HG03066 (cell line): ENCODE measurements around the gene TNFAIP8L3.
"Not testable (repeated sequence)": the region's sequence is repeated elsewhere in the genome, so short reads cannot be mapped to it uniquely, and the experiment has no call there.

ENCODE experiments used
- ATAC-seq: cut with Tn5 transposase; IDR thresholded peaks from one replicate; pipeline ENCODE4 v1.9.1; 2021; ENCODE audit warnings: low read depth; ENCODE audit not compliant: unreplicated experiment

Gene TNFAIP8L3

GRCh38 chr15:51094606-51095569 is at the start of gene TNFAIP8L3:
TNFAIP8L3 (minus strand) TSS chr15:51094906; CDS start chr15:51094595, 311 bp downstream.
- no peak for ATAC-seq

GRCh38 chr15:51144021-51144532 is 49.4 kb upstream of the TNFAIP8L3 start:
- no peak for ATAC-seq

GRCh38 chr15:51140347-51140746 is 45.6 kb upstream of the TNFAIP8L3 start:
- not testable (repeated sequence) for ATAC-seq

- ATAC-seq: no peak
These were observed 44.4 kb upstream of the TNFAIP8L3 start for GRCh38 chr15:51139091-51139490.

- ATAC-seq: no peak
These were observed 43.2 kb upstream of the TNFAIP8L3 start for GRCh38 chr15:51137880-51138430.

GRCh38 chr15:51137024-51137423 is 42.3 kb upstream of the TNFAIP8L3 start:
- no peak for ATAC-seq

GRCh38 chr15:51135276-51135675 is 40.6 kb upstream of the TNFAIP8L3 start:
- ATAC-seq: no peak

- no peak for ATAC-seq
These were observed 39.9 kb upstream of the TNFAIP8L3 start for GRCh38 chr15:51134416-51135199.

GRCh38 chr15:51133140-51133765 is 38.5 kb upstream of the TNFAIP8L3 start:
- ATAC-seq: no peak

- ATAC-seq: no peak
These were observed 37.9 kb upstream of the TNFAIP8L3 start for GRCh38 chr15:51132384-51133139.

GRCh38 chr15:51131596-51132290 is 37.0 kb upstream of the TNFAIP8L3 start:
- ATAC-seq: no peak

GRCh38 chr15:51130344-51130743 is 35.6 kb upstream of the TNFAIP8L3 start:
- ATAC-seq: no peak

- ATAC-seq: no peak
These were observed 35.0 kb upstream of the TNFAIP8L3 start for GRCh38 chr15:51129535-51130188.

GRCh38 chr15:51128701-51129100 is 34.0 kb upstream of the TNFAIP8L3 start:
- no peak for ATAC-seq

GRCh38 chr15:51126842-51127241 is 32.1 kb upstream of the TNFAIP8L3 start:
- no peak for ATAC-seq

GRCh38 chr15:51123002-51123401 is 28.3 kb upstream of the TNFAIP8L3 start:
- ATAC-seq: not testable (repeated sequence)

- ATAC-seq: no peak
These were observed 27.0 kb upstream of the TNFAIP8L3 start for GRCh38 chr15:51121631-51122225.

GRCh38 chr15:51121118-51121517 is 26.4 kb upstream of the TNFAIP8L3 start:
- no peak for ATAC-seq
